ENCODE data around the gene ZNF837. TPM values are rescaled to one million over a fixed set of nuclear protein-coding genes. Genes with fewer than 3 reads are reported as not detected.

ZNF837 gene
- total RNA-seq, 1 donor from 2014 or later: 0.37 TPM

- no peak for DNase-seq
- no peak for ATAC-seq
- intact Hi-C loops (cut with micrococcal nuclease): no loop called here
Observed at GRCh38 chr19:58332697-58333096, 48.1 kb downstream of the ZNF837 start.

- DNase-seq (no peak), ATAC-seq (no peak)
- intact Hi-C loops (cut with micrococcal nuclease): no loop called here
Observed at GRCh38 chr19:58330458-58330857, 50.4 kb downstream of the ZNF837 start.

- intact Hi-C loops (cut with micrococcal nuclease): no loop called here
- DNase-seq: no peak
- no peak for ATAC-seq
Observed at GRCh38 chr19:58328999-58329398, 51.8 kb downstream of the ZNF837 start.

GRCh38 chr19:58326914-58327726 lies 53.7 kb downstream of the ZNF837 start, which contains the start of gene ZSCAN22:
Gene ZSCAN22, plus strand, starts transcription at chr19:58326994. Its CDS starts 7,809 bp downstream, at chr19:58334803.
- ATAC-seq: peak; percentile 98
- intact Hi-C loops (cut with micrococcal nuclease): no loop called here
- peak; percentile 98 for DNase-seq

- intact Hi-C loops (cut with micrococcal nuclease): no loop called here
- DNase-seq (no peak), ATAC-seq (peak; percentile 18)
Observed at GRCh38 chr19:58326501-58326913, 54.3 kb downstream of the ZNF837 start.

GRCh38 chr19:58325311-58326022 lies 55.4 kb downstream of the ZNF837 start:
- ATAC-seq: no peak
- intact Hi-C loops (cut with micrococcal nuclease): no loop called here

GRCh38 chr19:58319241-58319640 lies 61.6 kb downstream of the ZNF837 start:
- no peak for DNase-seq
- intact Hi-C loops (cut with micrococcal nuclease): no loop called here
- ATAC-seq: no peak

More at GRCh38 chr19:58325311-58326022, 55.4 kb downstream of the ZNF837 start:
- no peak for DNase-seq

GRCh38 chr19:58318297-58318696 lies 62.5 kb downstream of the ZNF837 start:
- ATAC-seq (no peak), DNase-seq (no peak)
- intact Hi-C loops (cut with micrococcal nuclease): no loop called here

Small RNA genes lying within 50 kb of the gene (microRNA-seq; reads per million reads assigned to microRNA genes)
- not detected for gene MIR4754 (ENCODE audit: borderline number of aligned reads)
- not detected for gene MIR6806 (ENCODE audit: borderline number of aligned reads)

Other genes starting within 250 kb of the ZNF837 start
- 7.3 TPM for gene ZNF329, start 230.2 kb downstream of the ZNF837 start, total RNA-seq
- 18.6 TPM for gene ZNF274, start 198.0 kb downstream of the ZNF837 start, total RNA-seq
- gene ZNF544, start 152.1 kb downstream of the ZNF837 start, total RNA-seq: 24.6 TPM
- 4.8 TPM for gene ZNF8, start 102.1 kb downstream of the ZNF837 start, total RNA-seq
- 18.4 TPM for gene ERVK3-1, start 75.7 kb downstream of the ZNF837 start, total RNA-seq
- 1.5 TPM for gene ZSCAN22, start 54.0 kb downstream of the ZNF837 start, total RNA-seq
- gene A1BG, start 27.5 kb downstream of the ZNF837 start, total RNA-seq: 5.7 TPM
- gene ZNF497, start 18.3 kb downstream of the ZNF837 start, total RNA-seq: 0.55 TPM
- 483 TPM for gene RPS5, start 6.2 kb upstream of the ZNF837 start, total RNA-seq
- gene RNF225, start 14.6 kb upstream of the ZNF837 start, total RNA-seq: not detected
- 17.8 TPM for gene ZNF584, start 27.6 kb upstream of the ZNF837 start, total RNA-seq
- 5.6 TPM for gene ZNF132, start 59.1 kb upstream of the ZNF837 start, total RNA-seq
- 3.7 TPM for gene ZNF324B, start 70.6 kb upstream of the ZNF837 start, total RNA-seq
- 5.0 TPM for gene ZNF324, start 86.0 kb upstream of the ZNF837 start, total RNA-seq
- 4.6 TPM for gene ZNF446, start 95.3 kb upstream of the ZNF837 start, total RNA-seq
- gene SLC27A5, start 131.0 kb upstream of the ZNF837 start, total RNA-seq: 4.3 TPM
- 10.4 TPM for gene ZBTB45, start 138.8 kb upstream of the ZNF837 start, total RNA-seq
- gene TRIM28, start 163.0 kb upstream of the ZNF837 start, total RNA-seq: 152 TPM
- 134 TPM for gene CHMP2A, start 174.1 kb upstream of the ZNF837 start, total RNA-seq
- gene UBE2M, start 177.6 kb upstream of the ZNF837 start, total RNA-seq: 144 TPM
- gene MZF1, start 192.3 kb upstream of the ZNF837 start, total RNA-seq: 11.3 TPM

Measured in left ventricle myocardium superior (tissue), 1 donor.